ENCODE data around the gene ANKRD10.

ANKRD10 gene

GRCh38 chr13:110829486-110829885, 85.4 kb downstream of the ANKRD10 start:
- peaks cover 4% of the 10 kb centered on the region for H3K27me3 ChIP-seq (ENCODE audit: insufficient read depth, poor library complexity, severe bottlenecking)
- TF ChIP-seq CTCF (IDR thresholded peaks at IDR 0.05; ENCODE audit: insufficient read depth, low read length) (no peak), SPI1 (IDR thresholded peaks at IDR 0.05; ENCODE audit: borderline replicate concordance, low read depth) (no peak), GABPA (IDR thresholded peaks at IDR 0.05; ENCODE audit: low read depth) (no peak), REST (IDR thresholded peaks at IDR 0.05; ENCODE audit: insufficient replicate concordance, low read depth) (no peak), POLR2AphosphoS5 (IDR thresholded peaks at IDR 0.05; ENCODE audit: low read depth) (no peak)
- DNase-seq (ENCODE audit: low read depth in 1 of 2, low spot score in 1 of 2) = no peak
- H3K4me3 ChIP-seq (replicated peaks; ENCODE audit: insufficient read depth, low read length) = no peak overlapping the region
- no peak overlapping the region for H3K27ac ChIP-seq (replicated peaks)

GRCh38 chr13:110828705-110829104, 86.2 kb downstream of the ANKRD10 start:
- Histone ChIP-seq H3K27ac (replicated peaks) (no peak overlapping the region), H3K27me3 (ENCODE audit: insufficient read depth, poor library complexity, severe bottlenecking) (peaks cover 4% of the 10 kb centered on the region), H3K4me3 (replicated peaks; ENCODE audit: insufficient read depth, low read length) (no peak overlapping the region)
- TF ChIP-seq GABPA (IDR thresholded peaks at IDR 0.05; ENCODE audit: low read depth) = no peak
- TF ChIP-seq POLR2AphosphoS5 (IDR thresholded peaks at IDR 0.05; ENCODE audit: low read depth) = no peak
- TF ChIP-seq REST (IDR thresholded peaks at IDR 0.05; ENCODE audit: insufficient replicate concordance, low read depth) = no peak
- no peak for TF ChIP-seq SPI1 (IDR thresholded peaks at IDR 0.05; ENCODE audit: borderline replicate concordance, low read depth)
- TF ChIP-seq CTCF (IDR thresholded peaks at IDR 0.05; ENCODE audit: insufficient read depth, low read length) = no peak
- no peak for DNase-seq (ENCODE audit: low read depth in 1 of 2, low spot score in 1 of 2)

Data from HL-60 (cell line).